ENCODE data around the gene VPS33A. TPM values are rescaled to one million over a fixed set of nuclear protein-coding genes. Genes with fewer than 3 reads are reported as not detected.

The VPS33A gene
- total RNA-seq, 1 donor = 18.3 TPM

DNA sequence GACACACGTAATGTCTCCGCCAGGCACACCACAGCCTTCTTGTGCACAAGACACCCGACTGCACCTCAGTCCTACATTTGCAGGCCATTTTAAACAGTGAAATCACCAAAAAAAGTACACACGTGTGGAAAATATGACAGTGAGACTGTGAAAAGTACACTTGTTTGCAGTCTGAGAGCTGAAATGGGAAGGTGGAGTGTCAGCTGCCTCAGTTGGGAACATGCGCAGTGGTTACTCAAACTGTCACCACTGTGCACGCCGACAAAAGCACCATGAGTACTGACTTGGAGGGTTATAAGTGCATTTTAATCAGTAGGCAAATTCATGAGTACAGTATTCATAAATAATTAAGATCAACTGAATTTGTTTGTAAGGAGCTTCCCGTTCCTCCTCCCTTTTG is 15.8 kb downstream of the VPS33A start:
- TF ChIP-seq, protein P1, sequence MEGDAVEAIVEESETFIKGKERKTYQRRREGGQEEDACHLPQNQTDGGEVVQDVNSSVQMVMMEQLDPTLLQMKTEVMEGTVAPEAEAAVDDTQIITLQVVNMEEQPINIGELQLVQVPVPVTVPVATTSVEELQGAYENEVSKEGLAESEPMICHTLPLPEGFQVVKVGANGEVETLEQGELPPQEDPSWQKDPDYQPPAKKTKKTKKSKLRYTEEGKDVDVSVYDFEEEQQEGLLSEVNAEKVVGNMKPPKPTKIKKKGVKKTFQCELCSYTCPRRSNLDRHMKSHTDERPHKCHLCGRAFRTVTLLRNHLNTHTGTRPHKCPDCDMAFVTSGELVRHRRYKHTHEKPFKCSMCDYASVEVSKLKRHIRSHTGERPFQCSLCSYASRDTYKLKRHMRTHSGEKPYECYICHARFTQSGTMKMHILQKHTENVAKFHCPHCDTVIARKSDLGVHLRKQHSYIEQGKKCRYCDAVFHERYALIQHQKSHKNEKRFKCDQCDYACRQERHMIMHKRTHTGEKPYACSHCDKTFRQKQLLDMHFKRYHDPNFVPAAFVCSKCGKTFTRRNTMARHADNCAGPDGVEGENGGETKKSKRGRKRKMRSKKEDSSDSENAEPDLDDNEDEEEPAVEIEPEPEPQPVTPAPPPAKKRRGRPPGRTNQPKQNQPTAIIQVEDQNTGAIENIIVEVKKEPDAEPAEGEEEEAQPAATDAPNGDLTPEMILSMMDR (IDR thresholded peaks at IDR 0.05; ENCODE audit: insufficient read depth, low read length) = no peak
- no peak overlapping the region for H3K4me3 ChIP-seq (ENCODE audit: low read depth, low read length)
- DNase-seq (ENCODE audit: low read depth) = no peak

DNA sequence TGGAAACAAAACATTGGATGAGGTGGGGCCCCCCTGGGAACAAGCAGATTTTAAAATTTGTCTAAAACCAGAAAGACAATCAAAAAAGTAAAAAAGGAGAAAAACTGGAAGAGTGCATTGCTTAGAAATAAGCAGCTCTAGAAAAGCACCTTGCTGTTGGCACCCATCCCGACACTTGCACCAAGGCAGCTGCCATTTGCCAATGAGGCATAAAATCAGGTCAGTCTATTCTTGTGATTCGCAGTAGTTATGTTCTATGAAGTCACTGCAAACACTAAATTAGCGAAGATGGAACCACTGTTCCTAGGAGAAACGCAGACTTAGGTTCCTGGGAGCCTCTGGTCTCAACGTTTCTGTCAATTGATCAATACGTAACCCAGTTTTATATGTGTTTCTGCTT is 16.2 kb downstream of the VPS33A start:
- no peak overlapping the region for H3K4me3 ChIP-seq (ENCODE audit: low read depth, low read length)
- no peak for DNase-seq (ENCODE audit: low read depth)
- TF ChIP-seq, protein P1 (IDR thresholded peaks at IDR 0.05; ENCODE audit: insufficient read depth, low read length) = no peak

DNA sequence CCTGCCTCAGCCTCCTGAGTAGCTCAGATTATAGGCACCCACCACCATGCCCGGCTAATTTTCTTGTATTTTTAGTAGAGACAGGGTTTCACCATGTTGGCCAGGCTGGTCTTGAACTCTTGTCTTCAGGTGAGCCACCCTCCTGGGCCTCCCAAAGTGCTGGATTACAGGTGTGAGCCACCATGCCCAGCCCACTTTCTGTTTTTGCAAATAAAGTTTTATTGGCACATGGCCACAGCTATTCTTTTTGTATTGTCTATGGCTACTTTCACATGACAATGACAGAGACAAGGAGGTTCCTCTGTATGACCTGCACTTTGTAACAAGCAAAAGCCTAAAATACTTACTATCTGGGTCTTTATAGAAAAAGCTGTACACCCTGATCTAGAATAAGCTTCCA is 20.7 kb downstream of the VPS33A start:
- no peak overlapping the region for H3K4me3 ChIP-seq (ENCODE audit: low read depth, low read length)
- TF ChIP-seq, protein P1 (IDR thresholded peaks at IDR 0.05; ENCODE audit: insufficient read depth, low read length) = no peak
- no peak for DNase-seq (ENCODE audit: low read depth)

DNA sequence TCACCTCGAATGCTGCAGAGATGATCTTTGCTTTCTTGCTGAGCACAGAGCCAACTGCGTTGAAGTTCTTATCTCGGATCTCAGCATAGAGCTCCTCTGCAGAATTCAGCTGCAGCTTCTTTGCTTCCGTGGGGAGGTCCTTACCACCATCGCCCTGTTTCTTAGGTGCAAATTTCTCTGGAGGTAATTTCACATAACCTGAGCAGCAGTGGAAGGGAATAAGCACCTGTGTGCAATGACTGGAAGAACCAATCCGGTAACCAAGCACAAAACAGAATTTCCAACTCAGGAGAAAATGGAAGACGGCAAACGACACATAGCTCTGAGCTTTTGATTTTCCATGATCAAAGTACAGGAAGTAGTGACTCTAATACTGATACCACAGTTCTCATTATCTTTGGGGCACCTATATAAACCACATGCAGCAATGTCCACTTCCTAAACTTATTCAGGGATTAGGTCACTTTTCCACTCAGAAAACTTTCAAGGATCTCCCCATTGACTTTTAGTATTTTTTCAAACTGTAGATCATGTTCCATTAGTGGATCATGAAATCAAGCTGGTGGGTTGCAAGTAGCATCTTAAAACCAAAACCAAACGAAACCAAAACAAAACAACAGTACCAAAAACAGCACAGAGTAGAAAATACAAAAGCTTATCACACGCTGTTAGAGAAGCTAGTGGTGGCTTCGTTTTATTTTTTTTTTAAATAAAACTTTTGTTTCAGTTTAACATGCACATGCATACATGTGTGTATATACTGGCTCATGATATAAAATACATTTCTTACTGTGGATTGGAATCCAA is 21.5 kb downstream of the VPS33A start:
- TF ChIP-seq, protein P1 (IDR thresholded peaks at IDR 0.05; ENCODE audit: insufficient read depth, low read length) = no peak
- DNase-seq (ENCODE audit: low read depth) = no peak
- H3K4me3 ChIP-seq (ENCODE audit: low read depth, low read length) = no peak overlapping the region

DNA sequence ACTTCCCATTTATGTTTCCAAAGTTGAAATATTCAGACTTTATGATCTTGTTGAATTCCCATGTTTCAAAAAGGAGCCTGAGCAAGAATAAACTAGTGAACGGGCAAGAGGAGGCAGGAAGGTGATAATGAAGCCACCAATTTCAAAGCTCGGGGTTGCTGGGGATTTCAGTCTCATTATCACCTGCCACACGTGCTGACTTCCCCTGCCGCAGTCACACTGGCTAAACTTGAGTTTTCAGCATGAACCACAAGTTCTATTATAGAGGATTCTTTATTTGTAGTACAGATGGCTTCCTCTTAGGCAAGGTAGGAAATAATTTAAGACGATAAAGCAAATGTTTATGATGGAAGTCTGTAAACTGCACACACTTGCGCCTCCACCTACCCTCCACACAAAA is 22.3 kb downstream of the VPS33A start:
- TF ChIP-seq, protein P1 (IDR thresholded peaks at IDR 0.05; ENCODE audit: insufficient read depth, low read length) = no peak
- DNase-seq (ENCODE audit: low read depth) = no peak
- no peak overlapping the region for H3K4me3 ChIP-seq (ENCODE audit: low read depth, low read length)

DNA sequence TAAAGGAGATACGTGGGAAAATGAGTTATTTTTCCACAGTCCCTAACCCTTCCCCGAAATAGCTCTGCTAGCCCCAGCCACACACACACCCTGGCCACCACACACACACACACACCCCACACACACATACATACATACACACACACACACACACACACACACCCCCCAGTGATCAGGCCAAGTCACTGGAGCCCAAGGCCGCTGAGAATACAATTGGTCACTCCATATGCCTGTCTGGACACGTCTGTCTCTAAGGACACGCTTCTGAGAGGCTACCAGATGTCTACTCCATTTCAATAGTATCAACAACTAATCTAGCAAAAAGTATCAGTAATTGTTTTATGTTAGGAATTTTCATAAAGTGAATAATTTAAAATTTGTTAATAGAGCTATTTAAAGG is 27.4 kb downstream of the VPS33A start:
- no peak for DNase-seq (ENCODE audit: low read depth)
- H3K4me3 ChIP-seq (ENCODE audit: low read depth, low read length) = no peak overlapping the region
- TF ChIP-seq, protein P1 (IDR thresholded peaks at IDR 0.05; ENCODE audit: insufficient read depth, low read length) = no peak

DNA sequence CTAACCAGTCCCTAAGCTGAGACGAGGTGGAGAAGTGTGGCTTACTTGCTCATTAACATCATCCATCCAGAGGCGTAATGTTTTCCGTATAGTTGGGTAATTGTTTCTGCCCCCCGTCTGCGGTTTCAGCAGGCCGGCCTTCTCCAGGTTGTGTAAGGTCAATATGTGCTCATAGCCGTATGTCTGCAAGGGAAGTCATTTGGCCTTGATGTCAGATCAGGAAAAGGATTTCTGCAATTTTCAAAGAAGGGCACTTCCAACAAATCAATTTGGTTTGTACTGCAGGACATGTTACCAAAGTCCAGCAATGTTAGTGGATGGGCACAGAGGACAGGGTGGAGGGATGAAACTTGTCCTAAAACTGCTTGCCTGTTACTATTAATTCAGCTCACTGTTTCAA is 30.6 kb downstream of the VPS33A start:
- no peak for DNase-seq (ENCODE audit: low read depth)
- no peak overlapping the region for H3K4me3 ChIP-seq (ENCODE audit: low read depth, low read length)
- TF ChIP-seq, protein P1 (IDR thresholded peaks at IDR 0.05; ENCODE audit: insufficient read depth, low read length) = no peak
